ENCODE data around the gene WLS.

DNA sequence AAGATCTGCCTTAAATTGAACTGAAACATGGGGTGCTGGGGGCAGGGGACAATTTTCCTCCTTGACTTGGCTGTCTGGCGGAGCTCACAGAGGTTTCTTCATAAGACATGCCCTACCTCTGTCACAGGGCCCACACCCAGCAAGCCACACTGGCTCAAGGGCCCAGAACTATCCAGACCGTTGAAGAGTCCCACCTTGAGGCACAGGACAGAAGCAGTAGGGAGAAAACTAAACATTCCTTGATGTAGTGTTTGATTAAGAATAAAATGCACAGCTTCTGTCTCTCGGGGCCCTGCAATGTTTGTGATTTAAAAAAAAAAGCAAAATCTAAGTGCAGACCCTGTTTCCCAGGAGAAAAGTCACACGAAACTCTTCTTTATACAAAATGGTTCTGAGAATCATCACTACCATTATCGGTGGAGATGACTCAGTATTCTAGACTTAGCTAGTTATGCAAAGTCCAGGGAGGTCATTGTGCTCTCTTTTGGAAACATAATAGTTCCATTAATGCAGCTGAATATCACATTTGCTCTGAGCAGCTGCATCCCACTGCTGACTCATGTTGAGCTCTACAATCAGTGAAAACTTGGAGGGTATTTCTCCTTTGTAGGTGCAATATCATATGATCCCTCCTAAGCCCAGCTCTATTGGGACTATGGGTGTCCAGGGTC lies 128.3 kb downstream of the WLS start:
- no peak for TF ChIP-seq POLR2A (IDR thresholded peaks at IDR 0.05; ENCODE audit: low read length)
- no peak for TF ChIP-seq GATA1 (IDR thresholded peaks at IDR 0.05; ENCODE audit: low read depth, low read length)
